Measurements from ENCODE around the gene GXYLT1.
"Not testable (repeated sequence)": the region's sequence is repeated elsewhere in the genome, so short reads cannot be mapped to it uniquely, and the experiment has no call there.

GXYLT1 gene

DNA sequence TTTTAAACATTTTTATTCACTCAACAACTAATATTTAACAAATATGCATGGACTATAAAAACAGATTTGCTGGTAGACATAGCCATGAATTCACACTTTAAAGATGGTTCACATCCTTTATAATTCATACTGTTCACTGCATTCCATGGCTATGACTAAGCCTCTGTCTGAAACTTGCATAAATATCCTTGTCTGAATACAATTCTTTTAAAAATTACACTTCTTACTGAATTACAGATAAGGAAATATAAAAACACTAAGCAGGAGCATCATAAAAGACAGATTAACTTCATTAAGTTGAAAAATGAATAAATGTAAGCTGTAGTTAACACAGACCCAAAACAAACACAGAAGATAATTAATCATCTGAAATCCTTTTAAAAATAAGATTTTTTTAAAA is 53.8 kb downstream of the GXYLT1 start:
- FAIRE-seq (no peak), DNase-seq (ENCODE audit: insufficient read length) (no peak)
- TF ChIP-seq POLR2A (IDR thresholded peaks at IDR 0.05; ENCODE audit: low read depth, low read length) (no peak), POLR2AphosphoS5 (IDR thresholded peaks at IDR 0.05; ENCODE audit: low read depth, low read length) (no peak), TAF1 (IDR thresholded peaks at IDR 0.05; ENCODE audit: borderline replicate concordance, low read depth, low read length) (no peak)

DNA sequence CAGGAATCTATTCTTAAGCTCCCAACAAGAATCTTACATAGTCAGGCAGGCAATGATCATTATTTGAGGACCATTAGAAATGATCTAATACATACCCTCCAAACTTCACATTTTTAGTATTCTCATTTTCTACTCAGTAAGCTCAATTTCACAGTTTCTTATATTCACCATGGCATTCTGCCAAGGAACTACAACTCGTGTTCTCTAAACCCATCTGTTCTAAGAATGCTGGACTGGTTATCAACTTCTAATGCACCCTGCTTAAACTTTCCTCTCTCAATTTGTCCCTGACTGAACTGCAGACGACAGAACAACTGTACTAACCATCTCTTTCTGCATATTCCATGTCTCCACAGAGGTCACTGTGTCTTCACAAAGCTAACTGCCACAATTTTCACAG is 58.6 kb downstream of the GXYLT1 start:
- FAIRE-seq (no peak), DNase-seq (ENCODE audit: insufficient read length) (no peak)
- TF ChIP-seq POLR2A (IDR thresholded peaks at IDR 0.05; ENCODE audit: low read depth, low read length) (no peak), TAF1 (IDR thresholded peaks at IDR 0.05; ENCODE audit: borderline replicate concordance, low read depth, low read length) (no peak), POLR2AphosphoS5 (IDR thresholded peaks at IDR 0.05; ENCODE audit: low read depth, low read length) (no peak)

DNA sequence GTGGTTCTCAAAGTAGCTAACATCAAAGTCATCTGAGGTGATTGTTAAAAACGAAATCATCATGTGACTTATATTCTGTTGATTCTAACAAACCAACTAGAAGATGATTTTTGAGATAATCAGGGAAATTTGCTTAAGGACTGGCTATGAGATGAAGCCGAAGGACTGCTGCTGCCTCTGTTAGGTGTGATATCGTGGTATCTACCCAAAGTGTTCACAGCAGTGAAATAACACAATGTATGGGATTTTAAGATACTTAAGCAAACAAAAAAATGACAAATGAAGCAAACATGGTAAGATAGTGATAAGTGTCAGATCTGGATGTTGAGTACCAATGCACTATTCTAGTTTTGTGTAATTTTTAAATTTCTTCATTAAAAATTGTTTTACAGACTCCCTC is 59.1 kb downstream of the GXYLT1 start:
- TF ChIP-seq TAF1 (IDR thresholded peaks at IDR 0.05; ENCODE audit: borderline replicate concordance, low read depth, low read length) (no peak), POLR2AphosphoS5 (IDR thresholded peaks at IDR 0.05; ENCODE audit: low read depth, low read length) (no peak), POLR2A (IDR thresholded peaks at IDR 0.05; ENCODE audit: low read depth, low read length) (no peak)
- no peak for DNase-seq (ENCODE audit: insufficient read length)
- peak; percentile 46 for FAIRE-seq

DNA sequence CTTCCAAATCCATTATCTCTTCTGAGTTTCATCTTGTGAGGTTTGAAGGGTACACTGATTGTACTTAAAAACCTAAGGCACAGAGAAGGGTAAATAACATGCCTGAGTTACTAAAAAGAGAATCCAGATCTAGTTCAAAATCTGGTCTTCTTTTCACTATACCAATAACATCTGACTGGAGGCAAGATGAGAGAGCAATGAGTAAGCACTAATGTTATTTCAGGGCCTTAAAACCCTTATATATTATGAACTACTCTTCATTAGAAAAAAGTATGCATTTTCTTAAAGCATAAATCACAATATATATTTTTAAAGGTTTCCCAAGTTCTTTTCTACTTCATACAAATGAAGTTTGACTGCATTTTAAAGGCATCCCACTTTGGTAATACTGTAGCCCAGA is 60.2 kb downstream of the GXYLT1 start:
- DNase-seq (ENCODE audit: insufficient read length) (no peak), FAIRE-seq (no peak)
- TF ChIP-seq POLR2A (IDR thresholded peaks at IDR 0.05; ENCODE audit: low read depth, low read length) (no peak), TAF1 (IDR thresholded peaks at IDR 0.05; ENCODE audit: borderline replicate concordance, low read depth, low read length) (no peak), POLR2AphosphoS5 (IDR thresholded peaks at IDR 0.05; ENCODE audit: low read depth, low read length) (no peak)

DNA sequence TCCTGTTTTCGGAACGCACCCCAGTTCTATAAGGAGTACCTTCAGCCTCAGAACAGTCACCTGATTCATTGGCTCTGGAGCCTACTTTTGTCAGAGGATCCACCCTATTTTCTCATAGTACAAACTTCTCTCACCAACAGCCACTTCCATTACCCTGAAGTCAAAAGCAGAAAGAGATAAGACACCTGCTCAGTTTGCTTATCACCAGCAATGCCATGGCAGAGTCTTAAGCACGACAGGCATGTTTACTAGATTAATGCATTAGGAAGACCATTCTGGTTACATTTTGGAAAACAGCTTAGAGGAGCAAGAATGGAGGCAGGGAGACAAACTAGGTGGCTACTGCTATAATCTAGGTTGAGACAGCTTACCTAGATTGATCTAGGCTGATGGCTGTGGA is 67.7 kb downstream of the GXYLT1 start:
- no peak for TF ChIP-seq POLR2AphosphoS5 (IDR thresholded peaks at IDR 0.05; ENCODE audit: low read depth, low read length)
- TF ChIP-seq TAF1 (IDR thresholded peaks at IDR 0.05; ENCODE audit: borderline replicate concordance, low read depth, low read length) = no peak
- no peak for TF ChIP-seq POLR2A (IDR thresholded peaks at IDR 0.05; ENCODE audit: low read depth, low read length)
- FAIRE-seq (no peak), DNase-seq (ENCODE audit: insufficient read length) (no peak)

DNA sequence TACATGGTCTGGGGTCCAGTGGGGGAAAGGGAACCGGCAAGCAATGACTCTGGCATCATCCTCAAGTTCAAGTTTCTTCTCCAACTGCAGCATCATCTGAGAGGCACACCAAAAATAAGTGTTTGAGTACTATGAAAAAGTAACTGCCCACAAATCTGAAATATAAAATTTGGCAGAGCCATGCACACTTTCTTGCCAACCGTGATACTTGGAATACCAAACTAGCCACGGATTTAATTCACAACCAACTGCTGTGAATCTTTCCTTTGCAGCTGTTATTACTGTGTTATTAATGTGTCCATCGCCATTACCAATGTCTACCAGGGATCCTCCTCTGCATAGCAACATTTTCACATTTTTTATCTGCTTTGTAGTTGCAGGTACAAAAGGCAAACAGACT is 74.6 kb downstream of the GXYLT1 start:
- no peak for DNase-seq (ENCODE audit: insufficient read length)
- no peak for FAIRE-seq
- TF ChIP-seq POLR2A (IDR thresholded peaks at IDR 0.05; ENCODE audit: low read depth, low read length) (no peak), POLR2AphosphoS5 (IDR thresholded peaks at IDR 0.05; ENCODE audit: low read depth, low read length) (no peak), TAF1 (IDR thresholded peaks at IDR 0.05; ENCODE audit: borderline replicate concordance, low read depth, low read length) (no peak)

DNA sequence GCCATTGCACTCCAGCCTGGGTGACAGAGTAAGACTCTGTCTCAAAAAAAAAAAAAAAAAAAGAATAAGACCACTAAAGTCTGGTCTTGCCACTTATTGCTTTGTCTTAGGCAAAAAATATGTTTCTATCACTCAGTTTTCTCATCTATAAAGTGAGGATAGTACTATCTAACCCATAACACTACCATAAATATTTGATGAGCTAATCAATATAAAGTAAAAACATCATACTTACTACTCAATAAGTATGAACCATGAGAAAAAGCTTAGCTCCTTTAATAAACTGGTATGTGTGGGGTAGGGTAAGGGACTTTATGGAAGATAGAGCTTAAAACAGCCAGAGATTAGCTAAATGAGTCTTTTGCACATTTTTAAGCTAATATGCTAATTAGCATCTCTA is 85.5 kb downstream of the GXYLT1 start:
- FAIRE-seq (no peak), DNase-seq (ENCODE audit: insufficient read length) (no peak)
- TF ChIP-seq TAF1 (IDR thresholded peaks at IDR 0.05; ENCODE audit: borderline replicate concordance, low read depth, low read length) = no peak
- TF ChIP-seq POLR2A (IDR thresholded peaks at IDR 0.05; ENCODE audit: low read depth, low read length) = no peak
- TF ChIP-seq POLR2AphosphoS5 (IDR thresholded peaks at IDR 0.05; ENCODE audit: low read depth, low read length) = no peak

DNA sequence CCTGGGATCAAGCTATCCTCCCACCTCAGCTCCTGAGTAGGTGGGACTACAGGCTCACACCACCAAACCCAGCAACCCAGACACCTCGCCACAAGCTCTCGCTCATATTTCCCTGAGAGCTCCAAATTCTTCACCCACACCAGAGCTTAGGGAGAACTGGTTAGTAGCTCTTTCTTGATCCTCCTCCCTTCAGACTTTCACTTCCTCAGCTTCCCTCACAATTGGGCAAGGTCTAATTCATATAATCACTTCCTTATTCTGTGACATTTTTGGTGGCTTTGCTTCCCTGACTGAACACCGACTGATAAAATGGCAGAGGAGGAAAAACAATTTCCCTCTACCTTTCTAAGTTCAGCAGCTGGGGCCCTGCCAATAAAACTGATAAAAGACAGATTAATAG is 88.5 kb downstream of the GXYLT1 start:
- DNase-seq (ENCODE audit: insufficient read length) = no peak
- no peak for FAIRE-seq
- TF ChIP-seq POLR2A (IDR thresholded peaks at IDR 0.05; ENCODE audit: low read depth, low read length) = no peak
- no peak for TF ChIP-seq POLR2AphosphoS5 (IDR thresholded peaks at IDR 0.05; ENCODE audit: low read depth, low read length)
- no peak for TF ChIP-seq TAF1 (IDR thresholded peaks at IDR 0.05; ENCODE audit: borderline replicate concordance, low read depth, low read length)

DNA sequence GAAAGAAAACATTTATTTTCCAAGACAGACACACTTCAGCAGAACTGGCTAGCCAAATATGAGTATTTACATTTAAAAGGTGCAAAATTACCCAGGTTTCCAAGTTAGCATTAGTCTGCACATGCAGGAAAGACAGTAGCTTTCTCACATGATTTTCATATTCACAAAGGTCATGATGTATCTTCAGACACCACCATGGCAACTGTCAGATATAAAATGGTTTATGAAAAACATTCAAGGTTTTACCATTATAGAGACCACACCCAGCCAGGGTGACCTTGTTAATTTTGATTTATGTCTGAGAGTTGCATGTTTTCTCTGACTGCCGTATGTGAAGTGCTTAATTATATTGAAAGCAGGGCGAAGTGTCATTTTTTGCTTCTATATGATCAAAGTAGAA is 91.2 kb downstream of the GXYLT1 start:
- FAIRE-seq (no peak), DNase-seq (ENCODE audit: insufficient read length) (no peak)
- no peak for TF ChIP-seq POLR2AphosphoS5 (IDR thresholded peaks at IDR 0.05; ENCODE audit: low read depth, low read length)
- TF ChIP-seq TAF1 (IDR thresholded peaks at IDR 0.05; ENCODE audit: borderline replicate concordance, low read depth, low read length) = no peak
- no peak for TF ChIP-seq POLR2A (IDR thresholded peaks at IDR 0.05; ENCODE audit: low read depth, low read length)

DNA sequence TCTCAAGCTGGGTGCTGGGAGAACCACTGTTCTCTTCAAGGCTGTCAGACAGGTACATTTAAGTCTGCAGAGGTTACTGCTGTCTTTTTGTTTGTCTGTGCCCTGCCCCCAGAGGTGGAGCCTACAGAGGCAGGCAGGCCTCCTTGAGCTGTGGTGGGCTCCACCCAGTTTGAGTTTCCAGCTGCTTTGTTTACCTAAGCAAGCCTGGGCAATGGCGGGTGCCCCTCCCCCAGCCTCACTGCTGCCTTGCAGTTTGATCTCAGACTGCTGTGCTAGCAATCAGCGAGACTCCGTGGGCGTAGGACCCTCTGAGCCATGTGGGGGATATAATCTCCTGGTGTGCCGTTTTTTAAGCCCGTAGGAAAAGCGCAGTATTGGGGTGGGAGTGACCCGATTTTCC is 95.7 kb downstream of the GXYLT1 start:
- FAIRE-seq = not testable (repeated sequence)

DNA sequence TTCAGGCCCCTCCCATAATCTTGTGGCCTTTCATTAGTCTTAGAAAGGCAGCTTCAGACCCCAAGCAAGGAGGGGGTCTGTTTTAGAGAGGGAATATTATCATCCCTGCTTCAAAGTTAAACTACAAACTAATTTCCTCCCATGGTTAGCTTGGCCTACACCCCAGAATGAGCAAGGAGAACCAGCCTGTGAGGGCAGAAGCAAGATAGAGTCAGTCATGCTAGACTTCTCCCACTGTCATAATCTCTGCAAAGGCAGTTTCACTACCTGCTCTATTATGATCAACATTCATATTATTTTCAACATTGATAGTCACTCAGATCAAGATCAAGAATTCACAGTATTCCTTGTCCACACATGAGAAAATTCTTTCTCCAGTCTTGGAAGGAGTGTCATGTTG is 105.1 kb downstream of the GXYLT1 start:
- FAIRE-seq (no peak), DNase-seq (ENCODE audit: insufficient read length) (no peak)
- TF ChIP-seq TAF1 (IDR thresholded peaks at IDR 0.05; ENCODE audit: borderline replicate concordance, low read depth, low read length) = no peak
- TF ChIP-seq POLR2AphosphoS5 (IDR thresholded peaks at IDR 0.05; ENCODE audit: low read depth, low read length) = no peak
- no peak for TF ChIP-seq POLR2A (IDR thresholded peaks at IDR 0.05; ENCODE audit: low read depth, low read length)

More for the DNA sequence above, 95.7 kb downstream of the GXYLT1 start:
- not testable (repeated sequence) for DNase-seq (ENCODE audit: insufficient read length)

DNA sequence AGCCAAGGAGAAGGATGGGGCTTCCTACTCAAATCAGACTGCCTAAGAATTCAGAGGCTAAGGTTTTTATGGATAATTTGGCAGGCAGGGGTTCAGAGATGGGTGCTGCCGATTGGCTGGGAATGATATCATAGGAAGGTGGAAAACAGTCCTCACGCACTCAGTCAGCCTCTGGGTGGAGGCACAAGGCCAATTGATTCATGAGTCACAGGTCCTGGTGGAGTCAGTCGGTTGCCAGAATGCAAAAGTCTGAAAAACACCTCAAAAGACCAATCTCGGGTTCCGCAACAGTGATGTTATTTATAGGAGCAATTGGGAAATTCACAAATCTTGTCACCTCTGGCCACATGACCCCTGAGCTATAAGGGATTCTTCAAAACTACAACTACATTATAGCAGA is 105.5 kb downstream of the GXYLT1 start:
- no peak for TF ChIP-seq POLR2A (IDR thresholded peaks at IDR 0.05; ENCODE audit: low read depth, low read length)
- no peak for TF ChIP-seq POLR2AphosphoS5 (IDR thresholded peaks at IDR 0.05; ENCODE audit: low read depth, low read length)
- no peak for TF ChIP-seq TAF1 (IDR thresholded peaks at IDR 0.05; ENCODE audit: borderline replicate concordance, low read depth, low read length)
- DNase-seq (ENCODE audit: insufficient read length) = no peak
- FAIRE-seq = no peak

All from GM12892 (cell line).